Neuronal stem cell (in vitro differentiated cells): Measurements from ENCODE around the gene NOC3L.
A peak's percentile ranks its signal among the peaks of the same experiment; 100 is the strongest.

Experiments
- DNase-seq: peaks from one replicate; pipeline ENCODE4 v3.0.0-alpha.2; 2013; ENCODE audit warnings: low spot score
- H2AFZ ChIP-seq: one replicate; pipeline ENCODE4 v1.6.1; 2013; ENCODE audit warnings: mild to moderate bottlenecking, low read length, inconsistent platforms
- H2AK5ac ChIP-seq: 2 replicates; pipeline ENCODE4 v1.6.1; 2013; ENCODE audit warnings: low read depth, mild to moderate bottlenecking, inconsistent platforms, low read length, moderate library complexity, mixed read lengths
- H2BK120ac ChIP-seq: 2 replicates; pipeline ENCODE4 v1.6.1; 2013; ENCODE audit warnings: low read depth, mild to moderate bottlenecking, inconsistent platforms, low read length, moderate library complexity, mixed read lengths
- H2BK12ac ChIP-seq: one replicate; pipeline ENCODE4 v1.6.1; 2013; ENCODE audit warnings: low read length, inconsistent platforms
- H2BK15ac ChIP-seq: 2 replicates; pipeline ENCODE4 v1.6.1; 2013; ENCODE audit warnings: mild to moderate bottlenecking, low read length, inconsistent platforms, mixed read lengths
- H2BK5ac ChIP-seq: one replicate; pipeline ENCODE4 v1.6.1; 2013; ENCODE audit warnings: inconsistent platforms, mild to moderate bottlenecking, low read length, moderate library complexity
- H3K14ac ChIP-seq: one replicate; pipeline ENCODE4 v1.6.1; 2013; ENCODE audit warnings: low read length, inconsistent platforms
- H3K18ac ChIP-seq: 2 replicates; pipeline ENCODE4 v1.6.1; 2013; ENCODE audit warnings: low read length, inconsistent platforms
- H3K23ac ChIP-seq: 2 replicates; pipeline ENCODE4 v1.6.1; 2013; ENCODE audit warnings: low read depth, mild to moderate bottlenecking, mixed read lengths, low read length, inconsistent platforms; ENCODE audit not compliant: poor library complexity
- H3K27ac ChIP-seq: replicated peaks from 3 replicates; pipeline ENCODE4 v1.5.1; 2013; ENCODE audit warnings: low read length, inconsistent platforms
- H3K27me3 ChIP-seq, 3 experiments: 2 replicates each; pipeline ENCODE4 v1.6.1; 2013; ENCODE audit warnings: low read length in 3 of 3, mild to moderate bottlenecking in 2 of 3, inconsistent platforms in 1 of 3, low read depth in 1 of 3, mixed read lengths in 1 of 3, moderate library complexity in 1 of 3; ENCODE audit not compliant: control insufficient read depth in 3 of 3, insufficient read depth in 3 of 3
- H3K36me3 ChIP-seq, 2 donors: replicated peaks in 1 of 2; 2 replicates each; pipeline ENCODE4 v1.6.1; 2013; ENCODE audit warnings: low read length in 2 of 2; ENCODE audit not compliant: control insufficient read depth in 2 of 2, insufficient read depth in 2 of 2
- H3K4ac ChIP-seq: 2 replicates; pipeline ENCODE4 v1.6.1; 2013; ENCODE audit warnings: inconsistent platforms, mild to moderate bottlenecking, low read length, moderate library complexity
- H3K4me1 ChIP-seq, 2 donors: 1 replicate in 1 of 2; 2 replicates in 1 of 2; pipeline ENCODE4 v1.6.1; 2013; ENCODE audit warnings: low read length in 2 of 2, low read depth in 1 of 2; ENCODE audit not compliant: control insufficient read depth in 2 of 2, insufficient read depth in 1 of 2
- H3K4me2 ChIP-seq: one replicate; pipeline ENCODE4 v1.6.1; 2013; ENCODE audit warnings: mild to moderate bottlenecking, low read length, inconsistent platforms; ENCODE audit not compliant: insufficient read depth, poor library complexity, severe bottlenecking
- H3K4me3 ChIP-seq, 2 donors: 2 replicates each; pipeline ENCODE4 v1.5.1; 2013; ENCODE audit warnings: low read length in 2 of 2, mild to moderate bottlenecking in 2 of 2, inconsistent platforms in 1 of 2, moderate library complexity in 1 of 2
- H3K79me1 ChIP-seq: one replicate; pipeline ENCODE4 v1.6.1; 2013; ENCODE audit warnings: low read depth, mild to moderate bottlenecking, inconsistent platforms, low read length, moderate library complexity
- H3K9ac ChIP-seq: one replicate; pipeline ENCODE4 v1.6.1; 2013; ENCODE audit warnings: mild to moderate bottlenecking, low read depth, low read length, inconsistent platforms; ENCODE audit not compliant: poor library complexity
- H3K9me3 ChIP-seq, 2 donors: replicated peaks in 1 of 2; 2 replicates each; pipeline versions ENCODE3 to v1.6.1; 2013; ENCODE audit warnings: low read length in 2 of 2, mild to moderate bottlenecking in 2 of 2, inconsistent platforms in 1 of 2, low read depth in 1 of 2, mixed read lengths in 1 of 2, moderate library complexity in 1 of 2; ENCODE audit not compliant: control insufficient read depth in 2 of 2, insufficient read depth in 1 of 2
- H4K8ac ChIP-seq: one replicate; pipeline ENCODE4 v1.6.1; 2013; ENCODE audit warnings: low read depth, mild to moderate bottlenecking, inconsistent platforms, low read length, moderate library complexity
- H4K91ac ChIP-seq: one replicate; pipeline ENCODE4 v1.6.1; 2013; ENCODE audit warnings: low read length, low read depth, mild to moderate bottlenecking, inconsistent platforms; ENCODE audit not compliant: poor library complexity
- WGBS, 2 donors: extraction: QIAGEN DNeasy Blood & Tissue Kit; methylation state at CpG; one replicate each; pipeline ENCODE4 v1.1.7; 2013; ENCODE audit warnings: missing lambda C conversion rate in 2 of 2, mixed read lengths in 1 of 2; ENCODE audit not compliant: insufficient read length in 2 of 2, insufficient replicate concordance in 1 of 2; ENCODE audit errors: extremely low coverage in 2 of 2; 5-methylcytosine and 5-hydroxymethylcytosine counted together

NOC3L gene

DNA sequence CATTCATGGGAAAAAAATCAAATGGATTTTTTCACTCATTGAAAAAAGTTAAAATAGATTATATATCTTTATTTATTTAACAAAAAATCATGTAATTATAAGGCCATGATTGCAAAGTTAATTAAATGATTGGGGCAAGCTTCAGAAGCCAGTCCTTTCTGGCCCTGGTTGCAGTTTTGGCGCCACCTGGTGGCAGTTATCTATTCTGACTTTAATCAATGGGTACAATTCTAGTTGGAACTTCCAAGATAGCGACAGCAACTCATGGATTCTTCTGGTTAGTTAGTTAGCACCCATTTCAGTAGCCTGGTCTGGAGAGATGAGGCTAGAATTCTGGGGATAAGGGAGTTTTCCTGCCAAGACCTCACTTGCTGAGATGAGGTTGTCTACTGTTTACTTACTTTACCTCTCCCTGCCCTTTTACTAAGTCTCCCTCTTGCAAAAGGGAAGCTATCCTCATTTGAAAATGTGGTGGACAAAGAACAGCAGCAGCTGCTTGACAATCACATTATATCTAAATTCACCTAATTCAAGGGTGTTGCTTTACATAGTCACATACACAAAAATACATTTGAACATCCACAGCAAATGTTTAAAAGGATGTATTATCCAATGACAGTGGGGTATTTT lies 42.3 kb downstream of the NOC3L start:
- Histone ChIP-seq H3K79me1 (no peaks in the 10 kb centered on the region), H3K14ac (no peak overlapping the region), H3K36me3 (peaks cover 5 to 34% of the 10 kb centered on the region in 2 donors), H2BK15ac (no peak overlapping the region), H3K4me2 (no peak overlapping the region), H2BK120ac (no peak overlapping the region), H4K8ac (no peak overlapping the region), H3K9me3 (no peaks in the 10 kb centered on the region), H3K27ac (no peak overlapping the region), H4K91ac (no peak overlapping the region), H3K27me3 (no peaks in the 10 kb centered on the region), H3K23ac (no peak overlapping the region), H3K4me1 (no peaks in the 10 kb centered on the region), H3K4ac (no peak overlapping the region), H2BK12ac (no peak overlapping the region), H3K18ac (no peak overlapping the region), H2AK5ac (no peak overlapping the region), H3K4me3 (no peak overlapping the region), H2AFZ (no peak overlapping the region), H3K9ac (no peak overlapping the region), H2BK5ac (no peak overlapping the region)
- no CpG with 5 or more reads among the region's 2 CpGs for WGBS, 2 donors
- peak; percentile 63 for DNase-seq

DNA sequence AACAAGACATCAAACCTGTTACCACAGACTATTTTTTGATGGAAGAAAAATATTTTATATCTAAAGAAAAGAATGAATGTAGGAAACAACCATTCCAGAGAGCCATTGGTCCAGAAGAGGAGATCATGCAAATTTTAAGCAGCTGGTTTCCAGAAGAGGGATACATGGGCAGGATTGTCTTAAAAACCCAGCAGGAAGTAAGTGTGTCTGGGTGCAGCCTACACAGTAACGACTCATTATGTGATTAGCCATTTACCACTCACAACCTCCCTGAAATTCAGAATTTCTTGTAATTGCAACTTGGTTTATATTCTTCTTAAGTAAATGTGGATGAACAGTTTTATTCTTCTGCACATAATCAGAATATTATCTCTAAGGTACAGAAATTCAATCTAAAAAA lies 46.2 kb downstream of the NOC3L start:
- no peak overlapping the region for H2BK12ac ChIP-seq
- no peak overlapping the region for H3K18ac ChIP-seq
- no peaks in the 10 kb centered on the region for H3K9me3 ChIP-seq
- no peaks in the 10 kb centered on the region for H3K27me3 ChIP-seq
- no peak overlapping the region for H3K27ac ChIP-seq
- peaks cover 0 to 2% of the 10 kb centered on the region in 2 donors for H3K36me3 ChIP-seq
- H2BK5ac ChIP-seq: no peak overlapping the region
- H3K4me1 ChIP-seq: no peaks in the 10 kb centered on the region
- no CpG with 5 or more reads among the region's 1 CpG for WGBS, 2 donors
- no peak overlapping the region for H3K23ac ChIP-seq
- no peak overlapping the region for H3K9ac ChIP-seq
- no peak overlapping the region for H3K4me3 ChIP-seq
- H3K4ac ChIP-seq: no peak overlapping the region
- no peak overlapping the region for H2AK5ac ChIP-seq
- H2BK15ac ChIP-seq: no peak overlapping the region
- H3K79me1 ChIP-seq: no peaks in the 10 kb centered on the region
- no peak overlapping the region for H4K8ac ChIP-seq
- DNase-seq: no peak
- no peak overlapping the region for H4K91ac ChIP-seq
- H2AFZ ChIP-seq: no peak overlapping the region
- H3K14ac ChIP-seq: no peak overlapping the region
- H3K4me2 ChIP-seq: no peak overlapping the region
- no peak overlapping the region for H2BK120ac ChIP-seq

DNA sequence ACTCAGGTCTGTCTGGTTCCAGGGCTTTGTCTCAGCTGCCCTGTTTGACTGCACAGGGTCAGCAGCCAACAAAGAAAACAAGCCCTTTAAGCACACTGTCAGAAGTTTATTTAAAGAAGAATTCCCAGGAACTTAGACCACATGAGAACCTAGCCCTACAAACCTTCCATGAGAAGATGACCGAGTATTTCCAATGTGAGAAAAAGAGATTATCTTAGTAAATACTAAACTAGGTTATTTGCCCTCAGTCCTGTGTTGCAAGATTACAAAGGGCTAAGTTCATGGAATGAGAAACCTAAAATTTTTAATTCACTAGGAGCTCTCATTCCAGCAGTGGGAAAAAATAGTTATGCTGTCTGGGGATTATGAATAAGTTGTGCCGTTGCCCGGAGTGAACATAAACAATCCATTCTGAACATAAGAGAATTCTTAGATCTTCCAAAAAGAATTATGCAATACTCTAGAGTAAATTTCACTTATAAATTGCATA lies 46.7 kb downstream of the NOC3L start:
- H3K9me3 ChIP-seq: no peaks in the 10 kb centered on the region
- no peak overlapping the region for H2AK5ac ChIP-seq
- H3K27me3 ChIP-seq: no peaks in the 10 kb centered on the region
- no peak overlapping the region for H2AFZ ChIP-seq
- no peak overlapping the region for H3K9ac ChIP-seq
- no peak overlapping the region for H3K18ac ChIP-seq
- H2BK15ac ChIP-seq: no peak overlapping the region
- H3K4me1 ChIP-seq: no peaks in the 10 kb centered on the region
- no peak overlapping the region for H3K23ac ChIP-seq
- no peak overlapping the region for H2BK12ac ChIP-seq
- no peak overlapping the region for H2BK120ac ChIP-seq
- no peak overlapping the region for H3K27ac ChIP-seq
- no peak overlapping the region for H2BK5ac ChIP-seq
- H4K91ac ChIP-seq: no peak overlapping the region
- no peaks in the 10 kb centered on the region for H3K79me1 ChIP-seq
- no peak for DNase-seq
- H3K4me2 ChIP-seq: no peak overlapping the region
- no CpG with 5 or more reads among the region's 3 CpGs for WGBS, 2 donors
- H3K4me3 ChIP-seq: no peak overlapping the region
- no peak overlapping the region for H4K8ac ChIP-seq
- no peaks in the 10 kb centered on the region for H3K36me3 ChIP-seq
- H3K4ac ChIP-seq: no peak overlapping the region
- H3K14ac ChIP-seq: no peak overlapping the region

DNA sequence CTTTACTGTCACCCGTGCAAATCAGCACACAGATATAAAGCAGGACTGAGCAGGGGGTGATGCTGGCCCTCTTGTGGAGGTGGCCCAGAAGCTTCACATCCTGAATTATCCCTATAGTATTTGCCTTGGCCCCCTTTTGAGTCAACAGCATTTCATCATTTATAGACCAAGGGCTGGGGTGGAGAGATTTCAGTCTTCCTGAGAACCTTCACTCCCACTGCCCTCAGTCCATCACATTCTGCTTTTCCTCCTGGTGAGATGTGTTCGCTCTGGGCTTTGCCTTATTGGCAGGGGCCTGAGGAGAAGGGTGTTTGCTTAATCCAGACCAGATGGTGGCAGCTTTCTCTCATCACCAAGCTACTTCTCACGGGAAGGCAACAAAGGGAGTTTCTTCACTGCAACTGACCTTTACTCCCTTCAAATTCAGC lies 47.7 kb downstream of the NOC3L start:
- DNase-seq: no peak
- Histone ChIP-seq H3K27ac (no peak overlapping the region), H3K9me3 (no peaks in the 10 kb centered on the region), H3K23ac (no peak overlapping the region), H2BK5ac (no peak overlapping the region), H2BK120ac (no peak overlapping the region), H3K4ac (no peak overlapping the region), H3K79me1 (no peaks in the 10 kb centered on the region), H2BK15ac (no peak overlapping the region), H3K27me3 (no peaks in the 10 kb centered on the region), H3K9ac (no peak overlapping the region), H4K8ac (no peak overlapping the region), H4K91ac (no peak overlapping the region), H3K36me3 (no peaks in the 10 kb centered on the region), H3K4me1 (no peaks in the 10 kb centered on the region), H2AK5ac (no peak overlapping the region), H2BK12ac (no peak overlapping the region), H2AFZ (no peak overlapping the region), H3K4me2 (no peak overlapping the region), H3K14ac (no peak overlapping the region), H3K4me3 (no peak overlapping the region), H3K18ac (no peak overlapping the region)
- WGBS, 2 donors: no CpG with 5 or more reads among the region's 3 CpGs
